Neural cell (in vitro differentiated cells): ENCODE results near the gene SH3BP4.

Source experiments
- CTCF ChIP-seq: fragments of 450-650 bp; IDR thresholded peaks from 2 replicates; pipeline ENCODE4 v1.5.1; 2014; ENCODE audit warnings: antibody characterized with exemption, mild to moderate bottlenecking, moderate library complexity; ENCODE audit not compliant: poor library complexity, severe bottlenecking
- EP300 ChIP-seq: fragments of 450-650 bp; conservative IDR thresholded peaks from 2 replicates; pipeline ENCODE4 v1.6.1; 2014; ENCODE audit warnings: antibody characterized with exemption, mild to moderate bottlenecking, moderate library complexity; ENCODE audit not compliant: poor library complexity, severe bottlenecking
- EZH2 ChIP-seq: fragments of 200-600, 300-800 bp; shearing (Covaris generic), sonication (generic); IDR thresholded peaks from 2 replicates; pipeline ENCODE4 v1.6.1; 2014; ENCODE audit warnings: antibody characterized with exemption, low read length, borderline replicate concordance, mild to moderate bottlenecking; ENCODE audit not compliant: insufficient read depth, poor library complexity, severe bottlenecking
- MXI1 ChIP-seq: fragments of 450-650 bp; conservative IDR thresholded peaks from 2 replicates; pipeline ENCODE4 v1.6.1; 2014; ENCODE audit warnings: antibody characterized with exemption, mild to moderate bottlenecking; ENCODE audit not compliant: poor library complexity, severe bottlenecking
- POLR2AphosphoS5 ChIP-seq: IDR thresholded peaks from 2 replicates; pipeline ENCODE4 v1.6.1; 2012
- RAD21 ChIP-seq: fragments of 450-650 bp; conservative IDR thresholded peaks from 2 replicates; pipeline ENCODE4 v1.6.1; 2014; ENCODE audit warnings: antibody characterized with exemption, mild to moderate bottlenecking, moderate library complexity
- REST ChIP-seq: IDR thresholded peaks from 2 replicates; pipeline ENCODE4 v1.6.1; 2012; ENCODE audit warnings: borderline replicate concordance
- SMC3 ChIP-seq: fragments of 450-650 bp; conservative IDR thresholded peaks from 2 replicates; pipeline ENCODE4 v1.6.1; 2014; ENCODE audit warnings: antibody characterized with exemption, mild to moderate bottlenecking, moderate library complexity; ENCODE audit not compliant: poor library complexity
- TAF1 ChIP-seq: IDR thresholded peaks from 2 replicates; pipeline ENCODE4 v1.6.1; 2012; ENCODE audit warnings: low read depth

GRCh38 chr2:235025800-235026536 is 74.2 kb downstream of the SH3BP4 start:
- TF ChIP-seq CTCF (no peak), TAF1 (no peak), RAD21 (no peak), EZH2 (no peak), REST (no peak), POLR2AphosphoS5 (no peak), EP300 (no peak), MXI1 (no peak), SMC3 (no peak)
